HG03060 (cell line): ENCODE results near the gene NRIP1.
"Not testable (repeated sequence)": the region's sequence is repeated elsewhere in the genome, so short reads cannot be mapped to it uniquely, and the experiment has no call there.

Experiments used
- ATAC-seq: cut with Tn5 transposase; IDR thresholded peaks from one replicate; pipeline ENCODE4 v1.9.1; 2021; ENCODE audit warnings: low read depth, moderate number of reproducible peaks; ENCODE audit not compliant: unreplicated experiment

NRIP1 gene

DNA sequence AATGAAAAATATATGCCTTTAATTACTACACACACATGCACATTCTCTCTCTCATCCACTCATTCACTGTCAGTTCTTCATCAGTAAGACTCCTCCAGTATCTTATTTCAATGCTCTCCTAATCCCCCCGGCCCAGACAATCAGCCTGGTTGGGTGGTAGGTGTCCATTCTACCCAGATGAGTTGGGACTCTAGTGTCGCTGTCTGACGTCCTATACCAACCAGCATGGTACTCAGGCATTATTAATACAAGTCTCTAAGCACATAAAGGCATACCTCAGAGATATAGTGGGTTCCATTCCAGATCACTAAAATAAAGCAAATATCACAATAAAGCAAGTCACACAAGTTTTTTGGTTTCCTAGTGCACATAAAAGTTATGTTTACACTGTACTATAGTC, 19.8 kb downstream of the NRIP1 start:
- no peak for ATAC-seq

DNA sequence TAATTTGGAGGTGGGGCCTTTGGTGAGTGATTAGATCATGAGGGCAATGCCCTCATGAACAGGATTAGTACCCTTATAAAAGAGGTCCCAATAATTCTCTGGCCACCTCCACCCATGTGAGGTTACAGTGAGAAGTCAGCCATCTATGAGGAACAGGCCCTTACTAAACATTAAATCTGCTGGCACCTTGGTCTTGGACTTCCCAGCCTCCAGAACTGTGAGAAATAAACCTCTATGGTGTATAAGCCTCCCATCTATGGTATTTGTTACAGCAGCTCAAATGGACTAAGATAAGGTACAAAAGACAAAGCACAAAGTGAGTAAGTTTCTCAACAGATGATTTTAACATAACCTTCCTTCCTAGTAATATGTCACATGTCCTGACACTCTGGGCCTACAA, 22.3 kb downstream of the NRIP1 start:
- ATAC-seq = no peak

DNA sequence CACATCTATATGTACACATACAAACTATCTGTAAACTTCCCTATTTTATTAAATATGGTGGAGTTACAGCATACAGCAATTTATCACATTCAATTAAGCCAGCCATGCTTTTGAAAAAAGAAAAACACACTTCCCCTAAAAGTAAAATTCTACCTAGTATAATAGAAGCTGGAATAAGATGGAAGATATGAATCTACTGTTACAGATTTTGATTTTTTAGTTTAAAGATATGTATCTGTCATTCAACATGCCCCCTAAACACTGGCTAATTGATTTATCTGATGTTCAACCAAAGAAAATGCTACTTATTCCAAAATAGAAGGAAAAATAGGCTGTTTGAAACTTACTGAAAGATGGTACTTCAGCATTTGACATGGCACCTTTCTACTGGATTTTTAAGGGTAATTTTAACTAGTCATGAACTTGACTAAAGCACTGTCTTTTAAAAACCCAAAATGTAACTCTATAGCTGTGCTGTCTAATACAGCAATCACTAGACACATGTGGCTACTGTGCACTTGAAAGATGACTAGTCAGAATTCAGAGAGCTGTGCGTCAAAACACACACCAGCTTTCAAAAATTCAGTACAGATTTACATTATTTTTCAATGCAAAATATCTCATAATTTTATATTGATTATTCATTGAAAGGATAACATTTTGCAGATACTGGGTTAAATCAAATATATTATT, 25.0 kb downstream of the NRIP1 start:
- ATAC-seq = no peak

DNA sequence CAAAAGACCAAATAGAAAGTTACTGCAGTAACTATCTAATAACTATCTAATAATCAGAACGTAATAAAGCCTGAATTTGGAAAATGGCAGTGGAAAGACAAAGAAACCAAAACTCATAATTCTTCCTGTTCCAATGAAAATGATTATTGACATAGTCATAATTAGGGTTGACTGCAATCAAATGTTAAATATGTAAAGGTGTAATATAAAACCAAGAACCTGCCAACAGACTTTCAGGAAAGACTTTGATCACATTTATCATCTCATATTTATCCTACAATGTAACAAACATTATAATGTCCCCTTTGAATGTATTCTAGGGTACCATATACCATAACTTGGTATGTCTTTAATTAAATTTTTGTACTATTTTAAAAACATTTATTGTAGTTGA, 26.9 kb downstream of the NRIP1 start:
- no peak for ATAC-seq

DNA sequence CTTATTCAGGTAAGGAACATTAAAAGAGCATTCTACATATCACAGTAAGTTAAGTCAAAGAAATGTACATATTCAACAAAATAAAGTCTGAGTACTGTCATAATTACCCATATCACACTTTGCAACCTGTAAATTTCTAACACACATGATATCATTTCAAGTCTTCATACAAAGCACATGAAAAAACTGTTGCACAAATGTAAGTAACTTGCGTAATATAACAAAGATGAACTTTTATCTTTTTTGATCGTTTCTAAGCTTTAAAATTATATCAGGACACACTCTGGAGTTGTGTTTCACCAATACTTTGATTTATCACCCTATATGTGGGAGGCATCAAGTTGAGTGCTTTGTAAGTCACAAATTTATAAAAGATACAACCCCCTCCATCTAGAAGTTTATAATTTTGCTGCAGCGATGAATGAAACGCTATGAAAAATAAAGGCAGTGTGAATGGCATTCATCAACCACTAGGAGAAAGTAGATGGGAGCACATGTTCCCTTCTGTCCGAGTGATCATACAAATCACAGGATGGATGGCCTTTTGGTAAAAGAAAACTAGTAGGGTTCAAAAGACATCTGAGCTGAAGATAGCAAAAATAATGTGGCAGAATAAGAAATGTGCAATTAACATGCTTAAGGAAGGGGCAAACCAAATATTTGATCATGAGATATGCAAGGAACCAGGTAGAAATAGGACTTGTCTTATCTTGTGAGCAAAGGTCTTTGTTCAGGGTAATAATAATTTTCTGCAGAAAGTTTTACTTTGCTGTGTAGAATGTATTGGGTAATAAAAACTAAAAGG, 27.5 kb downstream of the NRIP1 start:
- ATAC-seq = no peak

DNA sequence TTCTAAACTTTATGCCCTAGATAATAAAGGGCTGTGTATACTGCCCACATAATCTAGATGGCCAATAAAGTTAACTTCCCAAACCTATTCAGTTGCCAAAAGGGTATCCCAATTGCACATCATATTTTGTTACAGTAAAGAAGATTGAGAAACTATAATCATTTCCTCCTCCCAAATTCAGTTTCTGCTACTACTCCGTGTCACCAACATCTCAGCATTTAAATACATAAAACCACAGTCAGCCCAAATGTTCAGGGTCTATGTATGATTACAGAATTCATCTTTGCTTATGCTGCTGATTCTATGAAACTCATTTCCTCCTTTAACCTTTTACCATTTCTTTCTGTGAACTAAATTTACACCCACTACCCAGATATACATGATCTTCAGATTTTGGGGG, 28.6 kb downstream of the NRIP1 start:
- ATAC-seq = no peak

DNA sequence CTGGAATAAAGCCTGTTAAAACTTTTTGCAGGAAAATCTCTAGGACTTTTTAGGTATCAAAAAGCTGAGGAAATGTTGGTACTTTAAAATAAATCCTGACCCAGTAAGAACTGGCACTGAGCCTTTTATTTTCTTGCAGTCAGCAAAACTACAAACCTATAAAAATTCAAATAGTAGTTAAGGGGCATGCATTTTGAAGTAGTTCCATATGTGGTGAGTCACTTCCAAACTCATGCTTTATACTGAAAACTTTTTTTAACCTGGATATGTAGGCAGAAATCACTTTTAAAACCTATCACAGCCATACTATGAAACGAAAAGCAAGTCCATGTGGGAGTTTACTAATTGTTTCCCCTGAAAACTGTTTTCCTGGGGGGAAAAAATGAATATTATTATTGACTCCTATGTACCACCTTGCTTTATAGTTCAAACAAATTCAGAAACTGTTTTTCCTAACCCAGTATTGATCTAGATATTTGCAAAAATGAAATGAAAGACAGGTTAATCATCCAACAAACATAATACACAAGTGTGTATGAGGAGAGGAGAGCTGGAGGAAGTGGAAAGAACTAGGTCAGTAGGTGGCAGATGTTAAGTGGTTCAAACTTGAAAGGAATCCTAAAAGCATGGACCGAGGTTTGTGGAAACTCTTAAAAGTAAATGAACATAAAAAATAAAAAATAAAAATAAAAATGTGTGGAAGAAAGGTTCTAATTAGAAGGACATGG, 30.5 kb downstream of the NRIP1 start:
- ATAC-seq = no peak

DNA sequence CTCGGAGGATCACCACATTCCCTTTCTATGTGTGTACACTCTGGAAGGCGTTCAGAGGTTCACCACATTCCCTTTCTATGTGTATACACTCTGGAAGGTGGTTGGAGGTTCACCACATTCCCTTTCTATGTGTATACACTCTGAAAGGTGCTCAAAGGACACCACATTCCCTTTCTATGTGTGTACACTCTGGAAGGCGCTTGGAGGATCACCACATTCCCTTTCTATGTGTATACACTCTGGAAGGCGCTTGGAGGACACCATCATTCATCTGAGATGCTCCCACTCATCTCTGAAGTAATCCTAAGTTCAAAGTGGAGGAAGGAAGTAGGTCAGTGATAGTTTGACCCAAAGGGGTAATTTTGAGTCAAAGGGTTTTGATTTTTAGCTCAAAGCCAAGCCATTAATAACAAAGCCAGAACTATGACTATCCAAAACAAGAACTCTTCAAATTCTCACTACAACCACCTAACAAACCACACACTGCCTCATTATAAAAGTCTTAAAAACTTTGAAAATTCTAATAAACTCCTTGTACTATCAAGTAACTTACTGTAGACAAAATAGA, 32.9 kb downstream of the NRIP1 start:
- no peak for ATAC-seq

DNA sequence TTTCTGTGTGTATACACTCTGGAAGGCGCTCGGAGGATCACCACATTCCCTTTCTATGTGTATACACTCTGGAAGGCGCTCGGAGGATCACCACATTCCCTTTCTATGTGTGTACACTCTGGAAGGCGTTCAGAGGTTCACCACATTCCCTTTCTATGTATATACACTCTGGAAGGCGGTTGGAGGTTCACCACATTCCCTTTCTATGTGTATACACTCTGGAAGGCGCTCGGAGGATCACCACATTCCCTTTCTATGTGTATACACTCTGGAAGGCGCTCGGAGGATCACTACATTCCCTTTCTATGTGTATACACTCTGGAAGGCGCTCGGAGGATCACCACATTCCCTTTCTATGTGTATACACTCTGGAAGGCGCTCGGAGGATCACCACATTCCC, 33.4 kb downstream of the NRIP1 start:
- not testable (repeated sequence) for ATAC-seq

DNA sequence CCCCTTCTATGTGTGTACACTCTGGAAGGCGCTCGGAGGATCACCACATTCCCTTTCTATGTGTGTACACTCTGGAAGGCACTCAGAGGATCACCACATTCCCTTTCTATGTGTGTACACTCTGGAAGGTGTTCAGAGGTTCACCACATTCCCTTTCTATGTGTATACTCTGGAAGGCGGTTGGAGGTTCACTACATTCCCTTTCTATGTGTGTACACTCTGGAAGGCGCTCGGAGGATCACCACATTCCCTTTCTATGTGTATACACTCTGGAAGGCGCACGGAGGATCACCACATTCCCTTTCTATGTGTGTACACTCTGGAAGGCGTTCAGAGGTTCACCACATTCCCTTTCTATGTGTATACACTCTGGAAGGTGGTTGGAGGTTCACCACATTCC, 33.9 kb downstream of the NRIP1 start:
- ATAC-seq = not testable (repeated sequence)

DNA sequence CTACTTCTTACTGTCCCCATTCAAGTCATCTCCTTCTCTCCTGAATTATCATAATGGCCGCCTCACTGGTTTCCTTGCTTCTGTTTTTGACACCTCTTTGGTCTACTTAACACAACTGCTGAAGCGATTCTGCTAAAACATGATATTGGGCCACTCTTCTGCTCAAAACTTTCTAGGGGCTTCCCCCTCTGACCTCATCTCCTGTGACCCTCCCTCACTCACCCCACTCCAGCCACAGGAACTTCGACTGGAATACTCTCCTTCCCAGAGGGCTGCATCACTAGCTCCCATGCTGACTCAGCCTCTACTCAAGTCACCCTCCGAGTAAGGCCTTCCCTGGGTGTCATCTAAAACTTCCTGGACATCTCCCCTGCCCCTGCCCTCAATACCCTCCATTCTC, 35.7 kb downstream of the NRIP1 start:
- ATAC-seq = no peak

DNA sequence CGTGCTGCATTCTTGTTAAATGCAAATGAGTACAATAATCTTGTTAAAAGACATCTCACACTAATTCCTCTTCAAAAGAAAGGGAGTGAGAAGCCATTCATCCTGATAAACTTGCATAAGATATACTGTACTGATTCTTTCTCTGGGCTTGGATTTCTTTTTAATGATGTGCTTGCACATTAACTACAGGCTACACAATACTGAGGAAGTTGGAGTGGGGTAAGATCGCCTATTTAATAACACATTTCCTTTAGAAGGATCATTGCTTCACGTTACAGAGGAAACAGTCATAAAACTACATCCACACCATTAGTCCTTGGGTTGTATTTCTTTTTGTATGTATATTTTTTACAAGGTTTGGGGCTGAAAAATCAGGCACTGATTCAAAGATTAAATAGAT, 36.6 kb downstream of the NRIP1 start:
- ATAC-seq = no peak

DNA sequence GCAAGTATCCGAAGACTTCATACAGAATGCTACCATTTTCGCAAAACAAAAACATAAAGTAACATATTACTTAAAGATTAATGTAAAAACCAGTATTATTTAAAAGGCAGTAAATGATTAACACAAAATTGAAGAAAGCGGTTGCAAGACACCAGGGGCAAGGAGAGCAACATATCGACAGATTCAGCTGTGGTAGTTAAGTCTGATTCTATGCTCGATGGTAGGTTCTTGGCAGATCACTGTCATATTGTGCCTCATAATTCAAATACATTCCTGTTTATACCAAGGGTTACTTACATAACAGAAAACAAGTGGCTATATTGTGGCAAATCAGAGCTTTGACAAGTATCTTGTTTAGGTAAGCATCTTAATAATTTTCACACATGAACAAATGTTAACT, 37.7 kb downstream of the NRIP1 start:
- ATAC-seq = no peak

DNA sequence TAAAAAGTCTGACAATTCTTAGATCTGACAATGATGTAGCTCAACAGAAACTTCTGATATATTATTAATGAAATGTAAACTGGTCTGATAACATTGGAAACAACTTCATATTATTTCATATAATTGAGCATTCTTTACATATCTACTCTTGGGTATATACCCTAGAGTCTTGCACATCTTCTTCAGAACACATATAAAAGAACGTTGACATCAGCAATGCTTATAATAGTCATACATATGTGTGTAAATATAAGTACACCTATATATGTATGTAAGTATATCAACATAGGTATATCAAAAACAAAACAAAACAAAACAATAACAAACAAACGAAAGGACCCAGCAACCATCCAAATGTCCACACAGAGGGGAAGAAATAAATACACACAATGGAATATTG, 38.4 kb downstream of the NRIP1 start:
- ATAC-seq = no peak

DNA sequence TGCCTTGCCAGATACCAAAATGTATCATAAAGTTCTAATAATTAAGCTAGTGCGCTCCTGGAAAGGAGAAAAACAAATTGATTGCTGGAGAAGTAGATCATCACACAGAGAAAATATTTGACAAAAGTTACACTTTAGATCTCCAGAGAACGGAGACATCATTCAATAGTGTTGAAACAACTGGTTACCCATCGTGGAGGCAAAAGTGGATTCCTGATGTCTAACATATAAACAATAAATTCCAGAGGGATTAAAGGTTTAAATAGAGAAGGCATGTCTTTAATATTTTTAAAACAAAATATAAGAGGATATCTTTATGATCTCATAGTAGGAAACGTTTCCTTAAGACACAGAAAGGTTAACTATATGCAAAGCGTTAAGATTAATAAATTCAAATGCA, 41.0 kb downstream of the NRIP1 start:
- ATAC-seq = no peak

DNA sequence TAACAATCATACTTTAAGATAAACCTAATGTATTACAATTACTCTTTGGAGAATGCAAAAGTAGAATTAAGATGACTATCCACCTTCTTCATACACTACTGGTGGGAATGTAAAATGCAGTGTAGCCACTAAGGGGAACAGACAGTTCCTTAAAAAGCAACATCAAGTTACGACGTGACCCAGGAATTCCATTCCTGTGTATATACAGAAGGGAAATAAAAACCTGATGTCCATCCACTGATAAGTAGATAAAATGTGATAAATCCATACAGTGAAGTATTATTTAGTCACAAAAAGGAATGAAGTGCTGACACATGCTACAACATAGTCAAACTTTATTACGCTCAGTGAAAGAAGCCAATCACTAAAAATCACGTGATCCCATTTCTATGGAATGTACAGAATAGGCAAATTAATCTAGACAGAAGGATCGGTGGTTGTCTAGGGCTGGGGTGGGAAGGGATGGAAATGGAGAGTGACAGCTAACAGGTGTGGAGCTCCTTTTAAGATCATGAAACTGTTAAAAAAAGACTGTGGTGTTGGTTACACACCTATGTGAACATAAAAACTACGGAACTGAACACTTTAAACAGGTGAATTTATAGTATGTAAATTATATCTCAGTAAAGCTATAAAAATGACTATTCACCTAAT, 42.1 kb downstream of the NRIP1 start:
- ATAC-seq = no peak

DNA sequence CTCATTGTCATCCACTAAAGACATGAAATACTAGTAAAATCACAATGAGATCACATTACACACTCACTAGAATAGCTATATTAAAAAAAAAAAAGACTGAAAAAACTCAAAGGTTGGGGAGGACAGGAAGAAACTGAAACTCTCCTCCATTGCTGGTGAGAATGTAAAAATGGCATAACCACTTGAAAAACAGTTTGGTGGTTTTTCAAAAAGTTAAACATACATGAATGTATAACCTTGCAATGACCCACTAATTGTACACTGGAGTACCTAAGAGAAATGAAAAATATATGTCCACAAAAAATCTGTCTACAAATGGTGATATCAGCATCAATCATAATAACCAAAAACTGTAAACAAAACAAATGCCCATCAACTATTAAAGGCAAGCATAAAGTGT, 44.0 kb downstream of the NRIP1 start:
- ATAC-seq = no peak

DNA sequence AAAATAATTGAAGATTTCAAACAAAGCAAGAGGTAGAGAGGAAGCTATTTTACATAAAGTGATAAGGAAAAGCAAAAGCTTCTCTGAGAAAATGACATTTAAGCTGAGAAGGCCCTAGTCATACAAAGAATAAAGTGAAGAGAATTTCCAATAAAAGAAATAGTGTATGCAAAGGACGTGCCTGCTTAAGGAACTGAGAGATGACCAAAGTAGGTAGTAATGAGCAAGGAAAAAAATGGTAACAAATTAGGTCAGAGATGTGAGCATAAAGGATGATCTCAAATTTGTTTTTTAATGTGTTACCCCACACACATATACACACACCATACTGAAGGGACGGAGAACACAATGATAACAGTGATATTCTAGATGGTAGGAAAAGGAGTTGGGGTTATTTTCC, 46.4 kb downstream of the NRIP1 start:
- no peak for ATAC-seq

DNA sequence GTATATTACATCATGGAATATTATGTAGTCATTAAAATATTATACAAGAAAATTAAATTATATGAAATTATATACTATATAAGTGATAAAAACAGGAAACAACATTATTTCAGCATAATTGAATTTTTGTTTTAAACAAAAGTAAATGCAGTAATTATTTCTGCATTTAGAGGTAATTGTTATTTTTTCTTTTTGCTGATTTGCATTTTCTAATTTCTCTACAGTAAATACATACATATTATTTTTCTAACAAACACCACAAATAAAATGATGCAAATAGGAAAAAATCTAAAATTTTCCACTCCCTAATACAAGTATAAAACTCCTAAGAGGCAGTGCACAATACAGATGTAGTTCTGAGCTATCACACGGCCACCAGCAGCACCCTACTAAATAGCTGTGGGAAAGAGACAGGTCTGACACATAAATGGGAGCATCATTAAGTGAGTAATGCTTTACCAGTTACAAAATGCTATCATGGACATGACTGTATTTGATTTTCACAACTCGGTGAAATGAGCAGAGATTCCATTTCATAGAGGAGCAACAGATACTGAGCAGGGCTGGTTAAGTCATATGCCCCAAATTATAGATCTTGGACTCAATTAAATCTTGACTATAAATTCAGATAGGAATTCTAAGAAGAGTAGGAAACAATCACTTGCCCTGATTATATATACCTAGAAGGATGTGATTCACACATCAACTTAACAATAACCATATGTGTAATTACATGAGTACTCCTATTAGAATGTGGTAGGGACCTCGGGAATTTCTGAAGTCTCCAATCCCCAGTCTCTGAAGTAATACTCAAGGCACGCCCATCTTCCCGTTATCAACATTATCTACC, 49.0 kb downstream of the NRIP1 start:
- no peak for ATAC-seq

DNA sequence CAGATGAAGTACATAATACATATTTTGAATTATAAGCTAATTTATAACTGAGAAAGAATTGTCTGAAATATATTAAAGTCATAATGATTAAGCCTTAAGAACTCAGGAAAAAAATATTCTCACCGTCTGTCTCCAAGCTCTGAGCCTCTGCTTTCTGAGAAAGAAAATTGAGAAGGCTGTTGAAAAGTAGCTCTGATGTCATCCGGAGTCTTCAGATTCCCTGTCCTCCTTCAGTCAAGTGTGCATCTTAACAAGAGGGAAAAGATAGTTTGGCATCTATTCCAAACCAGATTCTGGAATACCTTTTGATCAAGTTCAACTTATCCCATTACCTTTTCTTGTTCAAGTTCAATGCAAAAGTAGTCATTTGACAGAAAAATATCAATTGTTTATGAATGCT, 50.6 kb downstream of the NRIP1 start:
- ATAC-seq = no peak
